ENCODE results near the gene MACROD2.

GRCh38 chr20:14992961-14993360 lies 997.6 kb downstream of the MACROD2 start:
- TF ChIP-seq CTCF (IDR thresholded peaks at IDR 0.05) (no peak), POLR2A (IDR thresholded peaks at IDR 0.05) (no peak), EP300 (IDR thresholded peaks at IDR 0.05) (no peak)

Data from tibial nerve (tissue), 4 donors.